NCI-H748 treated with DMSO at 0.1 percent for 48 hours (cell line): ENCODE results near the gene EPHA3.

ENCODE experiments used
- DNase-seq: peaks from one replicate; lab custom pipeline; 2025; lab: John Stamatoyannopoulos, UW

Gene EPHA3

GRCh38 chr3:89449086-89449485, 341.7 kb downstream of the EPHA3 start:
- DNase-seq: no peak

GRCh38 chr3:89452066-89452465, 344.6 kb downstream of the EPHA3 start:
- DNase-seq: no peak

GRCh38 chr3:89455240-89455639, 347.8 kb downstream of the EPHA3 start:
- DNase-seq: no peak

- DNase-seq: no peak
Measured at GRCh38 chr3:89467898-89468363, 360.5 kb downstream of the EPHA3 start.

- no peak for DNase-seq
Measured at GRCh38 chr3:89472101-89472500, 364.7 kb downstream of the EPHA3 start.

GRCh38 chr3:89474333-89475130, 367.1 kb downstream of the EPHA3 start:
- no peak for DNase-seq

GRCh38 chr3:89488800-89489580, 381.6 kb downstream of the EPHA3 start:
- DNase-seq: no peak

GRCh38 chr3:89490129-89490528, 382.7 kb downstream of the EPHA3 start:
- DNase-seq: no peak

GRCh38 chr3:89494734-89495133, 387.3 kb downstream of the EPHA3 start:
- no peak for DNase-seq

GRCh38 chr3:89503891-89504391, 396.5 kb downstream of the EPHA3 start:
- DNase-seq: no peak

- no peak for DNase-seq
Measured at GRCh38 chr3:89504432-89504831, 397.0 kb downstream of the EPHA3 start.

GRCh38 chr3:89506462-89507103, 399.2 kb downstream of the EPHA3 start:
- DNase-seq: no peak

- no peak for DNase-seq
Measured at GRCh38 chr3:89521328-89521727, 413.9 kb downstream of the EPHA3 start.

- no peak for DNase-seq
Measured at GRCh38 chr3:89522155-89522554, 414.7 kb downstream of the EPHA3 start.

- DNase-seq: no peak
Measured at GRCh38 chr3:89525609-89526008, 418.2 kb downstream of the EPHA3 start.

GRCh38 chr3:89527736-89528305, 420.4 kb downstream of the EPHA3 start:
- no peak for DNase-seq
